CD14-positive monocyte (primary cell): ENCODE data around the gene ATG9B. TPM values are rescaled to one million over a fixed set of nuclear protein-coding genes. Genes with fewer than 3 reads are reported as not detected.

ENCODE experiments used
- DNase-seq, 3 donors: peaks; one replicate each; pipeline ENCODE4 v3.0.0-alpha.2; 2011 to 2022
- H2AFZ ChIP-seq: 2 replicates; pipeline ENCODE4 v1.6.0; 2012; ENCODE audit warnings: mild to moderate bottlenecking, low read depth, low read length, inconsistent platforms; ENCODE audit not compliant: insufficient read depth, poor library complexity, severe bottlenecking
- H3K27ac ChIP-seq, 2 donors: 1 replicate in 1 of 2; 2 replicates in 1 of 2; pipeline ENCODE4 v1.5.1; 2012 to 2013; ENCODE audit warnings: low read length in 2 of 2, control low read depth in 1 of 2, inconsistent platforms in 1 of 2, low read depth in 1 of 2, mild to moderate bottlenecking in 1 of 2
- H3K27me3 ChIP-seq, 2 donors: one replicate each; pipeline versions ENCODE4 v1.6.0 to v1.6.1; 2011 to 2013; ENCODE audit warnings: low read length in 2 of 2; ENCODE audit not compliant: control insufficient read depth in 2 of 2, insufficient read depth in 2 of 2
- H3K36me3 ChIP-seq, 2 donors: replicated peaks in 1 of 2; 1 replicate in 1 of 2; 2 replicates in 1 of 2; pipeline versions ENCODE4 v1.5.1 to v1.6.1; 2012 to 2013; ENCODE audit warnings: low read length in 2 of 2, control low read depth in 1 of 2, inconsistent platforms in 1 of 2, mild to moderate bottlenecking in 1 of 2; ENCODE audit not compliant: insufficient read depth in 2 of 2, control insufficient read depth in 1 of 2
- H3K4me1 ChIP-seq, 2 donors: 1 replicate in 1 of 2; 2 replicates in 1 of 2; pipeline versions ENCODE4 v1.5.1 to v1.6.1; 2012 to 2013; ENCODE audit warnings: low read length in 2 of 2, control low read depth in 1 of 2, inconsistent platforms in 1 of 2, mild to moderate bottlenecking in 1 of 2, moderate library complexity in 1 of 2; ENCODE audit not compliant: insufficient read depth in 2 of 2, control insufficient read depth in 1 of 2
- H3K4me2 ChIP-seq: replicated peaks from 2 replicates; pipeline ENCODE3; 2012; ENCODE audit warnings: low read length, moderate library complexity, mild to moderate bottlenecking; ENCODE audit not compliant: poor library complexity, severe bottlenecking; ENCODE audit errors: extremely low read depth
- H3K4me3 ChIP-seq, 3 experiments: fragments of 200-600 bp in 1 of 3; sonication (generic) in 1 of 3; replicated peaks in 1 of 3; 1 replicate in 2 of 3; 2 replicates in 1 of 3; pipeline ENCODE4 v1.5.1; 2011 to 2013; ENCODE audit warnings: low read length in 3 of 3, mild to moderate bottlenecking in 3 of 3, control low read depth in 2 of 3, low read depth in 2 of 3, inconsistent platforms in 1 of 3, moderate library complexity in 1 of 3
- H3K79me2 ChIP-seq: 2 replicates; pipeline ENCODE4 v1.6.0; 2012; ENCODE audit warnings: mild to moderate bottlenecking, control low read depth, inconsistent platforms, low read length, moderate library complexity; ENCODE audit not compliant: insufficient read depth
- H3K9ac ChIP-seq: 2 replicates; pipeline ENCODE4 v1.6.0; 2017; ENCODE audit warnings: low read length, mild to moderate bottlenecking; ENCODE audit not compliant: insufficient read depth, poor library complexity, severe bottlenecking
- H3K9me3 ChIP-seq, 2 donors: replicated peaks in 1 of 2; 1 replicate in 1 of 2; 2 replicates in 1 of 2; pipeline versions ENCODE4 v1.5.1 to v1.6.1; 2012 to 2013; ENCODE audit warnings: low read length in 2 of 2, control low read depth in 1 of 2; ENCODE audit not compliant: control insufficient read depth in 1 of 2, insufficient read depth in 1 of 2
- H4K20me1 ChIP-seq: 2 replicates; pipeline ENCODE4 v1.6.0; 2012; ENCODE audit warnings: mild to moderate bottlenecking, low read length, control low read depth, moderate library complexity; ENCODE audit not compliant: insufficient read depth
- H3K27ac Mint-ChIP-seq, 7 donors: one replicate each; pipeline ENCODE4 v1.8.0; 2020; ENCODE audit warnings: mild to moderate bottlenecking in 7 of 7, mixed read lengths in 7 of 7, moderate library complexity in 6 of 7, inconsistent platforms in 2 of 7
- H3K27me3 Mint-ChIP-seq, 3 donors: one replicate each; pipeline ENCODE4 v1.8.0; 2021 to 2022; ENCODE audit warnings: low read depth in 3 of 3, mild to moderate bottlenecking in 3 of 3, mixed read lengths in 3 of 3, moderate library complexity in 3 of 3, inconsistent platforms in 1 of 3
- H3K36me3 Mint-ChIP-seq, 2 donors: one replicate each; pipeline ENCODE4 v1.8.0; 2020; ENCODE audit warnings: mixed read lengths in 2 of 2, inconsistent platforms in 1 of 2, mild to moderate bottlenecking in 1 of 2
- H3K4me1 Mint-ChIP-seq: one replicate; pipeline ENCODE4 v1.8.0; 2020; ENCODE audit warnings: mild to moderate bottlenecking, mixed read lengths
- H3K4me3 Mint-ChIP-seq, 2 donors: one replicate each; pipeline ENCODE4 v1.8.0; 2020; ENCODE audit warnings: mild to moderate bottlenecking in 2 of 2, mixed read lengths in 2 of 2, moderate library complexity in 1 of 2
- H3K9me3 Mint-ChIP-seq, 7 donors: one replicate each; pipeline ENCODE4 v1.8.0; 2020 to 2022; ENCODE audit warnings: mixed read lengths in 7 of 7, mild to moderate bottlenecking in 6 of 7, moderate library complexity in 6 of 7, inconsistent platforms in 2 of 7
- WGBS: methylation state at CpG from one replicate; pipeline ENCODE4 v1.1.5; 2013; ENCODE audit warnings: missing lambda C conversion rate; ENCODE audit not compliant: insufficient coverage; 5-methylcytosine and 5-hydroxymethylcytosine counted together
- intact Hi-C, 2 donors: fragments of 100-400 bp; cut with micrococcal nuclease; formaldehyde crosslinking; loops; one replicate each; pipeline versions ENCODE4 v1.15.0 to v1.15.1; 2023
- polyA plus RNA-seq, 3 donors: library from polyadenylated mRNA; depleted of rRNA in 1 of 3; unstranded in 2 of 3; stranded (reverse) in 1 of 3; fragments of 300-500 nt in 2 of 3; fragments of >200 nt in 1 of 3; fragmentation: Illumina TruSeq in 2 of 3; gene quantifications; 1 replicate in 2 of 3; 2 replicates in 1 of 3; pipeline ENCODE4 v1.2.3, GENCODE V29; 2012 to 2021
- TF ChIP-seq, protein P1 (sequence below): fragments of 200-600 bp; IDR thresholded peaks from one replicate; pipeline ENCODE4 v1.8.0; 2022; ENCODE audit warnings: antibody characterized with exemption, mild to moderate bottlenecking

ATG9B gene
- polyA plus RNA-seq, 3 donors = 0.21 to 0.30 TPM; not detected in 1

DNA sequence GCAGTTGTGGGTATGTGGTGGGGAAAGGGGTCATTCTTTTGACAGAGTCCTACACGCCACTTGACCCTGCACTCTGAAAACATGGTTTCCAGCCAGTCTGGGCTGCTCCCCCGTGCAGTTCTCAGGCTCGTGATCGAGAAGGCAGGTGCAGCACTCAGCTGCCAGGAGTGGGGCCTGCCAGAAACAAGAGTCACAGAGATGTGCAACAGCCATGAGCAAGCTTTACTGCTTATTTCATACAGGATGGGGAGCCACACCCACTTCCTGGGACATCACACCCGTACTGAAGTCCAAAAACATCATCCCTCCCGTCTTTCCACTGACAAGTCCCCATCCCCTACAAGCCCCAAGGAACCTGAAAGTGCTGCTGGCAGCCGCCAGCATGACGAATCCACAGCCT lies 9.3 kb downstream of the ATG9B start:
- no peak overlapping the region for H3K27ac ChIP-seq
- TF ChIP-seq, protein P1, sequence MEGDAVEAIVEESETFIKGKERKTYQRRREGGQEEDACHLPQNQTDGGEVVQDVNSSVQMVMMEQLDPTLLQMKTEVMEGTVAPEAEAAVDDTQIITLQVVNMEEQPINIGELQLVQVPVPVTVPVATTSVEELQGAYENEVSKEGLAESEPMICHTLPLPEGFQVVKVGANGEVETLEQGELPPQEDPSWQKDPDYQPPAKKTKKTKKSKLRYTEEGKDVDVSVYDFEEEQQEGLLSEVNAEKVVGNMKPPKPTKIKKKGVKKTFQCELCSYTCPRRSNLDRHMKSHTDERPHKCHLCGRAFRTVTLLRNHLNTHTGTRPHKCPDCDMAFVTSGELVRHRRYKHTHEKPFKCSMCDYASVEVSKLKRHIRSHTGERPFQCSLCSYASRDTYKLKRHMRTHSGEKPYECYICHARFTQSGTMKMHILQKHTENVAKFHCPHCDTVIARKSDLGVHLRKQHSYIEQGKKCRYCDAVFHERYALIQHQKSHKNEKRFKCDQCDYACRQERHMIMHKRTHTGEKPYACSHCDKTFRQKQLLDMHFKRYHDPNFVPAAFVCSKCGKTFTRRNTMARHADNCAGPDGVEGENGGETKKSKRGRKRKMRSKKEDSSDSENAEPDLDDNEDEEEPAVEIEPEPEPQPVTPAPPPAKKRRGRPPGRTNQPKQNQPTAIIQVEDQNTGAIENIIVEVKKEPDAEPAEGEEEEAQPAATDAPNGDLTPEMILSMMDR = no peak
- peaks cover 0 to under 1% of the 10 kb centered on the region in 2 donors for H3K9me3 ChIP-seq
- peak; percentile 25 to 40 (median 29) for DNase-seq
- no peak overlapping the region for H3K4me2 ChIP-seq
- peaks cover 0 to 22% (median 5%) of the 10 kb centered on the region in 7 donors for H3K9me3 Mint-ChIP-seq
- H2AFZ ChIP-seq = no peak overlapping the region
- peaks cover 3 to 6% of the 10 kb centered on the region in 2 donors for H3K36me3 Mint-ChIP-seq
- WGBS = 68% methylated on average over 8 of the region's 8 CpGs
- H3K27ac Mint-ChIP-seq = peak overlapping the region in 4 of 7 donors; percentile 63 to 76 (median 70)
- H3K4me1 ChIP-seq = peaks cover 41 to 67% of the 10 kb centered on the region in 2 donors
- H3K36me3 ChIP-seq = no peaks in the 10 kb centered on the region
- peaks cover 62 to 94% (median 71%) of the 10 kb centered on the region in 3 donors for H3K27me3 Mint-ChIP-seq
- no peak overlapping the region for H3K4me3 ChIP-seq
- H3K79me2 ChIP-seq = no peaks in the 10 kb centered on the region
- H4K20me1 ChIP-seq = no peaks in the 10 kb centered on the region
- H3K4me3 Mint-ChIP-seq = peak overlapping the region in 1 of 2 donors; percentile 49
- no peak overlapping the region for H3K9ac ChIP-seq
- peaks cover 58% of the 10 kb centered on the region for H3K4me1 Mint-ChIP-seq
- peaks cover 18 to 58% of the 10 kb centered on the region in 2 donors for H3K27me3 ChIP-seq
- intact Hi-C loops = loop anchor here (5.0 kb wide), 1 partner anchor 97 kb away; no protein-coding TSS in a partner anchor

DNA sequence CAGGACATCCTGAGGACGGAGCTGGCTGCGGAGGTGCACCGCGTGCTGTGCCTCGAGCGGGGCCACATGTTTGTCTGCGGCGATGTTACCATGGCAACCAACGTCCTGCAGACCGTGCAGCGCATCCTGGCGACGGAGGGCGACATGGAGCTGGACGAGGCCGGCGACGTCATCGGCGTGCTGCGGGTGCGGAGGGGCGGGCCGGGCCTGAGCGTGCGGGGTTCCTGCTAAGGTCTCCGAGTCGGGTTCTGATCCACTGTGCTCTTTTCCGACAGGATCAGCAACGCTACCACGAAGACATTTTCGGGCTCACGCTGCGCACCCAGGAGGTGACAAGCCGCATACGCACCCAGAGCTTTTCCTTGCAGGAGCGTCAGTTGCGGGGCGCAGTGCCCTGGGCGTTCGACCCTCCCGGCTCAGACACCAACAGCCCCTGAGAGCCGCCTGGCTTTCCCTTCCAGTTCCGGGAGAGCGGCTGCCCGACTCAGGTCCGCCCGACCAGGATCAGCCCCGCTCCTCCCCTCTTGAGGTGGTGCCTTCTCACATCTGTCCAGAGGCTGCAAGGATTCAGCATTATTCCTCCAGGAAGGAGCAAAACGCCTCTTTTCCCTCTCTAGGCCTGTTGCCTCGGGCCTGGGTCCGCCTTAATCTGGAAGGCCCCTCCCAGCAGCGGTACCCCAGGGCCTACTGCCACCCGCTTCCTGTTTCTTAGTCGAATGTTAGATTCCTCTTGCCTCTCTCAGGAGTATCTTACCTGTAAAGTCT lies 10.4 kb downstream of the ATG9B start:
- Histone ChIP-seq H3K36me3 (no peaks in the 10 kb centered on the region), H4K20me1 (no peaks in the 10 kb centered on the region), H3K4me2 (peak overlapping the region; percentile 75), H3K27me3 (peaks cover 8 to 50% of the 10 kb centered on the region in 2 donors), H3K79me2 (no peaks in the 10 kb centered on the region), H3K4me1 (peaks cover 39 to 64% of the 10 kb centered on the region in 2 donors), H2AFZ (peak overlapping the region; percentile 85), H3K9ac (peak overlapping the region; percentile 63), H3K27ac (peak overlapping the region in 1 of 2 donors; percentile 45), H3K4me3 (peak overlapping the region; percentile 38 to 70 (median 45)), H3K9me3 (no peaks in the 10 kb centered on the region)
- H3K9me3 Mint-ChIP-seq = peaks cover 0 to 15% (median 5%) of the 10 kb centered on the region in 7 donors
- WGBS = 9% methylated on average over 52 of the region's 55 CpGs
- peaks cover 58% of the 10 kb centered on the region for H3K4me1 Mint-ChIP-seq
- peaks cover 57 to 93% (median 60%) of the 10 kb centered on the region in 3 donors for H3K27me3 Mint-ChIP-seq
- peak overlapping the region; percentile 83 to 91 for H3K4me3 Mint-ChIP-seq
- peaks cover 3 to 6% of the 10 kb centered on the region in 2 donors for H3K36me3 Mint-ChIP-seq
- peak overlapping the region in 6 of 7 donors; percentile 23 to 91 (median 79) for H3K27ac Mint-ChIP-seq
- peak; percentile 81 to 93 (median 89) for DNase-seq
- intact Hi-C loops = loop anchor here in 1 of 2 donors (5.0 kb wide), 1 partner anchor 98 kb away; no protein-coding TSS in a partner anchor
- TF ChIP-seq, protein P1 = peak; percentile 24
